Measurements from ENCODE around the gene EHMT1. TPM values are rescaled to one million over a fixed set of nuclear protein-coding genes. Genes with fewer than 3 reads are reported as not detected.

The EHMT1 gene
- total RNA-seq, 4 donors from 2014 or later: 57.6 to 103 (median 76.8) TPM

DNA sequence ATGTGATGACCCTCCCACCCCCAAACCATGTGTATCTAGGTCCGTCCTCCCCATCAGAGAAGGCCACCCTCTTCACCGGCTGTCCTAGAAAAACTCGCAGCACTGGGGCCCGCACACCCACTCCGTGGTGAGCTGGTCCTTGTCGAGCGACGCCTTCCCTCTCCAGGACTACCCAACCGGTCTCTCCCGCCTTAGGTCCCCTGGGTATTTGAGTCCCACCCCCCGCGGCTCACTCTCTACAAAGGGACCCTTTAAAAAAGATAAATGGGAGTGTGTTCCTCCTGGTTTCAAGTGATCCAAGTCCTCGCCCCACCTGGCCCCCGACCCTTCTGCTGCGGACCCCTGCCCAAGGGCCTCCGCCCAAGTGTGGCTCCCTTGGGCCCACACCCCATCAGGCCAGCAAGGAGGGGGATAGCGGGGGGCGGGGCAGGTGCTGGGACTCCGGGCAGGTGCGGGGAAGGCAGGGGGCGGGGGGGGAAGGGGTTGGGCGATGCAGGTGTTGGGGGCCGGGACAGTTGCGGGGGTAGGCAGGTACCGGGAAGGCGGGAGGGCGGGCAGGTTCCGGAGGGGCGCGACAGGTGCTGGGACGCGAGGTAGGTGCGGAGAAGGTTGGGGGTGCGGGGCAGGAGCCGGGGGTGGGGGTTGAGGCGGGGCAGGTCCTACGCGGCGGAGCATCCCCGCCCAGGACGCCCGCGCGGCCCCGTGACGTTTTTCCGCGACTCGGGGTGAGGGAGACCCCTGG, 14.3 kb upstream of the EHMT1 start:
- ATAC-seq (ENCODE audit: low FRiP score): no peak

DNA sequence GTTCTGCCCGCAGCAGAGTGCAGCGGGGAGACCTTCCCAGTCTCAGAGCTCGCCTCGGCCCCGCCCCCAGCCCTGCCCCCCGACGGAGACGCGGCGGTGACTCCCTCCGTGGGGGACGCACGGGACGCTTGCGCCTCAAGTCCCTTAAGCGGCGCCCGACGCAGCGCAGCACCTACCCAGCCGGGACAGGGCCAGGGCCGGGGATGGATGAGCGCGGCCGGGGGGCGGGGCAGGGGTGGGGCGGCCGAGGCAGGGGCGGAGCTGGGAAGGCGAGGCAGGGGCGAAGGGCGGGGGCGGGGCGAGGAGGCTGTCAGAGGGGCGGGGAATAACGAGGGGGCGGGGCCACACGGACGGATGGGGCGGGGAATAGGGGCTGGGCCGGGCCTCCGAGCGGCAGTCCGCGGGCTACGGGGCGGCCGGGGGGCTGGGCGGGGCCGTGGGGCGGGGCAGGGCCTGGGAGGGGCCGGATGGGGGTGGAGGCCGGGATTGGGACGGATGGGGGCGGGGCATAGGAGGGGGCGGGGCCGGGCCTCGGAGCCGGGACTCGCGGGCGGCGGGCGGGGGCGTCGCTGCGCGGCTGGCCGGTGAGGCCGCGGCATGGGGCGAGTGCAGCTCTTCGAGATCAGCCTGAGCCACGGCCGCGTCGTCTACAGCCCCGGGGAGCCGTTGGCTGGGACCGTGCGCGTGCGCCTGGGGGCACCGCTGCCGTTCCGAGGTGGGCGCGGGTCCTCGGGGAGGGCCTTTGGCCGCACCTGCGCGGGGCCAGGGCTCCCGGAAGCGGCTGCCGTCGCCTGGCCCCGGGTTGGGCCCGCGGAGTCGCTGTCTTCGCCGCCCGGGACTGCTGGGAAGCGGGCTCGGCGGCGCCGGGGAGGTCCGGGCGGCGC, 13.4 kb upstream of the EHMT1 start, which contains the start of gene ARRDC1:
Gene ARRDC1, plus strand, starts transcription at position 566 of the 884 bp plus-strand sequence. Its CDS starts 32 bp downstream, at position 598.
- ATAC-seq (ENCODE audit: low FRiP score): peak; percentile 85
- TF ChIP-seq, protein P1, sequence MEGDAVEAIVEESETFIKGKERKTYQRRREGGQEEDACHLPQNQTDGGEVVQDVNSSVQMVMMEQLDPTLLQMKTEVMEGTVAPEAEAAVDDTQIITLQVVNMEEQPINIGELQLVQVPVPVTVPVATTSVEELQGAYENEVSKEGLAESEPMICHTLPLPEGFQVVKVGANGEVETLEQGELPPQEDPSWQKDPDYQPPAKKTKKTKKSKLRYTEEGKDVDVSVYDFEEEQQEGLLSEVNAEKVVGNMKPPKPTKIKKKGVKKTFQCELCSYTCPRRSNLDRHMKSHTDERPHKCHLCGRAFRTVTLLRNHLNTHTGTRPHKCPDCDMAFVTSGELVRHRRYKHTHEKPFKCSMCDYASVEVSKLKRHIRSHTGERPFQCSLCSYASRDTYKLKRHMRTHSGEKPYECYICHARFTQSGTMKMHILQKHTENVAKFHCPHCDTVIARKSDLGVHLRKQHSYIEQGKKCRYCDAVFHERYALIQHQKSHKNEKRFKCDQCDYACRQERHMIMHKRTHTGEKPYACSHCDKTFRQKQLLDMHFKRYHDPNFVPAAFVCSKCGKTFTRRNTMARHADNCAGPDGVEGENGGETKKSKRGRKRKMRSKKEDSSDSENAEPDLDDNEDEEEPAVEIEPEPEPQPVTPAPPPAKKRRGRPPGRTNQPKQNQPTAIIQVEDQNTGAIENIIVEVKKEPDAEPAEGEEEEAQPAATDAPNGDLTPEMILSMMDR (IDR thresholded peaks at IDR 0.05): no peak

More for the DNA sequence above, 14.3 kb upstream of the EHMT1 start:
- no peak for DNase-seq (ENCODE audit: low spot score)
- TF ChIP-seq, protein P1 (IDR thresholded peaks at IDR 0.05): no peak

DNA sequence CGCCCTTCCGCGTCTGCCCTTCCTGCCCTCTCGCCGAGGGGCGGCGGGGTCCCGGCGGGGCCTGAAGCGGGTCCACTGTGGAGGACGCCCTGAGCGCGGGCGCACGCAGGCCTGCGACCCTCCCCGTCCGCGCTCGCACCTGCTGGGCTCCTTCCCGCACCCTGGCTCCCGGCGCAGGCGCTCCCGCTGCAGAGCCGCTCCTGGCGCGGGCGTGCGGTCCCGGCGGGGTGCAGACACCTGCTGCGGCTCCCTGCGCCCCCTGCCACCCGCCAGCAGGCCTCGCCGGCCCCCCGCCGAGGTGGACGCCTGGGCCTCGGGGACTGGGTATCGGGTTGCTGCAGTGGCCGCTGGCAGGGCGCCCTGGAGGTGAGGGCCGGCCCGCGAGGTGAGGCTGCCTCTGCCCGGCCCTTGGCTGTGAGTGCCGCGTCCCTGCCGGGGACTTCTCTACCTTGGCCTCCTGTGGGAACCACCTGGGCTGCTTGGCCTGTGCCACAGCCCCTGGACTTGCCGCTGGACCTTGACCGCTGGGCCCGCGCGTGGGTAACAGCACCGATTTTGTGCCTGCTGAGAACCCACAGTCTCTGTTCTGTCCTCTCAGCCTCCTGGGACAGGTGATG, 12.7 kb upstream of the EHMT1 start:
- DNase-seq (ENCODE audit: low spot score): no peak
- TF ChIP-seq, protein P1 (IDR thresholded peaks at IDR 0.05): no peak
- ATAC-seq (ENCODE audit: low FRiP score): peak; percentile 4

More for the DNA sequence above, 13.4 kb upstream of the EHMT1 start, which contains the start of gene ARRDC1:
- peak; percentile 72 for DNase-seq (ENCODE audit: low spot score)

DNA sequence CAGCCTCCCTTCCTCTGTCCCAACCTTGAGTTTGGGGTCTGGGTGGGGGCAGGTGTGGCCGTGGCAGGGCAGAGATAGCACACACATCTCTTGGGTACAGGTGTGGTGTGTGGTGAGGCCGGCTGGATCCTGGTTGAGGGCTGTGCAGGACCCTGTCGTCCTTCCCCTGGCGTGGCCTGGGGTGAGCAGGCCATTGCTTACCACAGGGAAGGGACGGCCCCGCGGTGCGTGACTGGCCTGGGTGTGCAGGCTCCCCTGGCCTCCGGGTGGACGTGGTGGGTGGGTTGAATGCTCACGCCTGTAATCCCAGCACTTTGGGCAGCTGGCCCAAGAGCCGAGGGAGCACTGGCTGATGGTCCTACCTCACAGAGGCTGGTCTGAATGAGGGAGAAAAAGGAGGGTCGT, 12.1 kb upstream of the EHMT1 start:
- no peak for DNase-seq (ENCODE audit: low spot score)
- TF ChIP-seq, protein P1 (IDR thresholded peaks at IDR 0.05): no peak
- no peak for ATAC-seq (ENCODE audit: low FRiP score)

DNA sequence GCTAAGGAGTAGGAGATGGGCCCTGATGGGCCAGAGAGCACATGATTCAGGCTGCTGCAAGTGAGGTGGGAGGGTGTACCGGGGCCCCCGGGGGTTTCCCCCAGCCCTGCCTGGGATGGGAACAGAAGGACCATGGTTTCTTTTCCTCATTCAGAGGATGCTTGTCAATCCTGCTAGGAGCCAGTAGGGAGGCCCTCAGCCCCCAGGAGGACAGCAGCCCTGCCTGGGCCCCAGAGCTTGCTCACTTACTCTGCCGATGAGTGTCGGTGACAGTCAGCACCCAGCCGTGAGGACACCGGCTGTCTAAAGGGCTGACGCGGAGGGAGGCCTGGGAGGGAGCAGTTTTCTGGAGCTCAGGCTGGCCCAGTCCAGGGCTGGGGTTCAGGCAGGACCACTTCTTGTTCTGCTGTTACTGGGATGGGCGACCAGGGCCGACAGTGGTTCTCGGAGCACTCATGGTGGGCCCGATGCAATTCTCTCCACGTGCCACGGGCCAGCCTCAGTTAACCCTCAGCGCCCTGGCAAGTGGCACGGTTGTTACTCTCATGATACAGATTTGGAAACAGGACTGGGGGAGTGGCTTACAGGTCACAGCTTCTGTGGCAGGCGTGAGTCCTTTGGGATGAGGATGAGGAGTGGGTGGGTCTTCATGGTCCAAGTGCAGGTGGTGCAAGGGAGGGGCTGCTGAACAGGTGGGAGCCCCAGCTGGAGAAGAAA, 11.5 kb upstream of the EHMT1 start:
- TF ChIP-seq, protein P1 (IDR thresholded peaks at IDR 0.05): no peak
- no peak for DNase-seq (ENCODE audit: low spot score)
- ATAC-seq (ENCODE audit: low FRiP score): no peak

DNA sequence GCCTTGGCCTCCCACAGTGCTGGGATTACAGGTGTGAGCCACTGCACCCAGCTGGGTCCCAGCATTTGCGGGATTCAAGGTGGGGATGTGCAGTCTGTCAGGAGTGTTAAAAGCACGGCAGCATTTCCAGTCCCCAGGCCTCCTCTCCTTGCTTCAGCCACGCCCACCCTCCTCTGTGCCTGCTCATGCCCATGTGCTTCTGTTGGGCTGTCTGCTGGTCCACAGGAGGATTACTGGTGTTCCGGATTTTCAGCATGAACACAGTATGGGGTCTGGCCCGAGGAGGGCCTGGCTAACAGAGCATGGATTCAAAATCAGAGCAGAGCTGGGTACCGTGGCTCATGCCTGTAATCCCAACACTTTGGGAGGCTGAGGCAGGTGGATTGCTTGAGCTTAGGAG, 7.9 kb upstream of the EHMT1 start:
- DNase-seq (ENCODE audit: low spot score) (no peak), ATAC-seq (ENCODE audit: low FRiP score) (no peak)
- TF ChIP-seq, protein P1 (IDR thresholded peaks at IDR 0.05): no peak
